NCI-H1436 (cell line): Measurements from ENCODE around the gene FAM111B.
A peak's percentile ranks its signal among the peaks of the same experiment; 100 is the strongest.
"Not testable (repeated sequence)": the region's sequence is repeated elsewhere in the genome, so short reads cannot be mapped to it uniquely, and the experiment has no call there.

ENCODE experiments used
- DNase-seq: peaks from one replicate; lab custom pipeline; 2025; lab: John Stamatoyannopoulos, UW

Gene FAM111B

GRCh38 chr11:59097938-59098337 is 9.1 kb upstream of the FAM111B start:
- not testable (repeated sequence) for DNase-seq

GRCh38 chr11:59102259-59102765 is 4.7 kb upstream of the FAM111B start:
- DNase-seq = no peak

GRCh38 chr11:59107721-59108120 is 684 bp downstream of the FAM111B start:
- DNase-seq = not testable (repeated sequence)

GRCh38 chr11:59112494-59112893 is 5.5 kb downstream of the FAM111B start:
- DNase-seq = no peak

- DNase-seq = no peak
Measured at GRCh38 chr11:59114344-59114743, 7.3 kb downstream of the FAM111B start.

GRCh38 chr11:59115553-59115952 is 8.5 kb downstream of the FAM111B start:
- DNase-seq = no peak

GRCh38 chr11:59117774-59118173 is 10.7 kb downstream of the FAM111B start:
- no peak for DNase-seq

GRCh38 chr11:59119826-59120225 is 12.8 kb downstream of the FAM111B start:
- DNase-seq = no peak

- DNase-seq = no peak
Measured at GRCh38 chr11:59135648-59136461, 28.8 kb downstream of the FAM111B start.

- DNase-seq = not testable (repeated sequence)
Measured at GRCh38 chr11:59136551-59136950, 29.5 kb downstream of the FAM111B start.

GRCh38 chr11:59137190-59137589 is 30.2 kb downstream of the FAM111B start:
- DNase-seq = no peak

- DNase-seq = no peak
Measured at GRCh38 chr11:59138643-59139042, 31.6 kb downstream of the FAM111B start.

GRCh38 chr11:59141191-59141590 is 34.2 kb downstream of the FAM111B start:
- DNase-seq = no peak

- DNase-seq = no peak
Measured at GRCh38 chr11:59141673-59142460, 34.8 kb downstream of the FAM111B start.

- peak; percentile 82 for DNase-seq
Measured at GRCh38 chr11:59142530-59143507, 35.8 kb downstream of the FAM111B start, which contains the start of gene FAM111A. TSS of gene FAM111A (plus strand) at chr11:59142856. CDS start at chr11:59148873, 6,017 bp downstream.

GRCh38 chr11:59144096-59144495 is 37.1 kb downstream of the FAM111B start:
- DNase-seq = no peak

- DNase-seq = peak; percentile 90
Measured at GRCh38 chr11:59144579-59145345, 37.7 kb downstream of the FAM111B start.

GRCh38 chr11:59145534-59145933 is 38.5 kb downstream of the FAM111B start:
- DNase-seq = no peak

GRCh38 chr11:59151761-59152160 is 44.7 kb downstream of the FAM111B start:
- DNase-seq = no peak

- no peak for DNase-seq
Measured at GRCh38 chr11:59152312-59152951, 45.4 kb downstream of the FAM111B start.
